ENCODE results near the gene PPID.
A peak's percentile ranks its signal among the peaks of the same experiment; 100 is the strongest.
"Not testable (repeated sequence)": the region's sequence is repeated elsewhere in the genome, so short reads cannot be mapped to it uniquely, and the experiment has no call there.

The PPID gene

GRCh38 chr4:158722917-158723793 lies at the start of gene PPID:
PPID (minus strand) TSS chr4:158723396; CDS start chr4:158723288, 108 bp downstream.
- DNase-seq, result peak; percentile 78 to 84

GRCh38 chr4:158771776-158772175 lies 48.6 kb upstream of the PPID start:
- DNase-seq, result no peak

- DNase-seq, result no peak
Measured at GRCh38 chr4:158770671-158771070, 47.5 kb upstream of the PPID start.

GRCh38 chr4:158769175-158769921 lies 46.2 kb upstream of the PPID start:
- peak; percentile 39 to 58 for DNase-seq

- peak; percentile 60 to 80 for DNase-seq
Measured at GRCh38 chr4:158768555-158769174, 45.5 kb upstream of the PPID start, which contains the start of gene FNIP2. FNIP2 (plus strand) TSS chr4:158769026; CDS start chr4:158769213, 187 bp downstream.

GRCh38 chr4:158767451-158767850 lies 44.3 kb upstream of the PPID start:
- DNase-seq, result no peak

- DNase-seq, result no peak
Measured at GRCh38 chr4:158766434-158767044, 43.3 kb upstream of the PPID start.

GRCh38 chr4:158763462-158763861 lies 40.3 kb upstream of the PPID start:
- DNase-seq, result no peak

- DNase-seq, result no peak
Measured at GRCh38 chr4:158762553-158762952, 39.4 kb upstream of the PPID start.

GRCh38 chr4:158760866-158761265 lies 37.7 kb upstream of the PPID start:
- DNase-seq, result no peak

- DNase-seq, result not testable (repeated sequence)
Measured at GRCh38 chr4:158759539-158759938, 36.3 kb upstream of the PPID start.

- DNase-seq, result no peak
Measured at GRCh38 chr4:158758703-158759102, 35.5 kb upstream of the PPID start.

GRCh38 chr4:158758142-158758541 lies 34.9 kb upstream of the PPID start:
- no peak for DNase-seq

- DNase-seq, result no peak
Measured at GRCh38 chr4:158756588-158756987, 33.4 kb upstream of the PPID start.

- DNase-seq, result not testable (repeated sequence)
Measured at GRCh38 chr4:158755819-158756218, 32.6 kb upstream of the PPID start.

GRCh38 chr4:158754385-158755180 lies 31.4 kb upstream of the PPID start:
- no peak for DNase-seq

GRCh38 chr4:158750379-158750778 lies 27.2 kb upstream of the PPID start:
- DNase-seq, result no peak

- not testable (repeated sequence) for DNase-seq
Measured at GRCh38 chr4:158746537-158746936, 23.3 kb upstream of the PPID start.

- no peak for DNase-seq
Measured at GRCh38 chr4:158741326-158742021, 18.3 kb upstream of the PPID start.

- DNase-seq, result no peak
Measured at GRCh38 chr4:158739600-158739999, 16.4 kb upstream of the PPID start.

GRCh38 chr4:158738866-158739265 lies 15.7 kb upstream of the PPID start:
- no peak for DNase-seq

Data from CD4-positive, alpha-beta T cell treated with Interferon alpha-2 for 1 hour (primary cell).